CD4-positive, alpha-beta memory T cell (primary cell): Measurements from ENCODE around the gene CXCL1. TPM values are rescaled to one million over a fixed set of nuclear protein-coding genes. Genes with fewer than 3 reads are reported as not detected.

Source experiments
- CTCF ChIA-PET: fragments of 350-600 bp; sonication (Branson Sonifier 250); formaldehyde crosslinking; loops from one replicate; lab custom pipeline; 2021; ENCODE audit warnings: inconsistent platforms; ENCODE audit not compliant: partially characterized antibody; lab: Charles Lee
- POLR2A ChIA-PET: fragments of 350-600 bp; sonication (Branson Sonifier 250); formaldehyde crosslinking; loops from one replicate; lab custom pipeline; 2021; ENCODE audit not compliant: partially characterized antibody; lab: Charles Lee
- DNase-seq, 5 donors: peaks; one replicate each; pipeline versions ENCODE4 v3.0.0 to v3.0.0-alpha.2; 2020 to 2022; ENCODE audit warnings: mixed read lengths in 1 of 5
- H3K27ac ChIP-seq: one replicate; pipeline ENCODE4 v1.7.0; 2013; ENCODE audit warnings: low read depth, low read length
- H3K27me3 ChIP-seq: 2 replicates; pipeline ENCODE4 v1.7.0; 2013; ENCODE audit warnings: mild to moderate bottlenecking, low read length, moderate library complexity; ENCODE audit not compliant: insufficient read depth
- H3K36me3 ChIP-seq: 2 replicates; pipeline ENCODE4 v1.7.0; 2013; ENCODE audit warnings: mild to moderate bottlenecking, low read length, moderate library complexity; ENCODE audit not compliant: insufficient read depth
- H3K4me1 ChIP-seq: 2 replicates; pipeline ENCODE4 v1.7.0; 2013; ENCODE audit warnings: mild to moderate bottlenecking, low read length, moderate library complexity; ENCODE audit not compliant: insufficient read depth
- H3K4me3 ChIP-seq, 2 donors: one replicate each; pipeline ENCODE4 v1.7.0; 2013; ENCODE audit warnings: low read length in 2 of 2, mild to moderate bottlenecking in 1 of 2
- H3K9me3 ChIP-seq, 2 donors: one replicate each; pipeline ENCODE4 v1.7.0; 2013; ENCODE audit warnings: low read length in 2 of 2, control low read depth in 1 of 2; ENCODE audit not compliant: control insufficient read depth in 1 of 2
- H3K27ac Mint-ChIP-seq, 7 donors: one replicate each; pipeline ENCODE4 v1.8.0; 2020 to 2021; ENCODE audit warnings: mixed read lengths in 7 of 7, mild to moderate bottlenecking in 6 of 7, inconsistent platforms in 3 of 7, moderate library complexity in 3 of 7
- H3K27me3 Mint-ChIP-seq, 2 donors: one replicate each; pipeline ENCODE4 v1.8.0; 2020 to 2021; ENCODE audit warnings: mixed read lengths in 2 of 2
- H3K36me3 Mint-ChIP-seq, 2 donors: one replicate each; pipeline ENCODE4 v1.8.0; 2020 to 2021; ENCODE audit warnings: mixed read lengths in 2 of 2, inconsistent platforms in 1 of 2, mild to moderate bottlenecking in 1 of 2
- H3K4me1 Mint-ChIP-seq, 4 donors: one replicate each; pipeline ENCODE4 v1.8.0; 2020 to 2021; ENCODE audit warnings: mixed read lengths in 4 of 4, mild to moderate bottlenecking in 1 of 4
- H3K4me3 Mint-ChIP-seq, 8 donors: one replicate each; pipeline ENCODE4 v1.8.0; 2020 to 2021; ENCODE audit warnings: mixed read lengths in 8 of 8, mild to moderate bottlenecking in 7 of 8, moderate library complexity in 6 of 8, inconsistent platforms in 3 of 8
- H3K9me3 Mint-ChIP-seq, 8 donors: one replicate each; pipeline ENCODE4 v1.8.0; 2020 to 2021; ENCODE audit warnings: mixed read lengths in 8 of 8, mild to moderate bottlenecking in 5 of 8, inconsistent platforms in 3 of 8, moderate library complexity in 1 of 8
- intact Hi-C: fragments of 100-400 bp; cut with micrococcal nuclease; formaldehyde crosslinking; loops from one replicate; pipeline ENCODE4 v1.15.1; 2023
- polyA plus RNA-seq, 2 donors: library from polyadenylated mRNA; unstranded; fragments of 300-500 nt; fragmentation: Illumina TruSeq; gene quantifications; one replicate each; pipeline ENCODE4 v1.2.3, GENCODE V29; 2021
- total RNA-seq, 2 experiments: library from RNA; stranded (reverse); gene quantifications; one replicate each; pipeline ENCODE4 v1.2.3, GENCODE V29; 2021

Gene CXCL1
- total and polyA plus RNA-seq, 4 experiments from 2014 or later = not detected

GRCh38 chr4:73844345-73844744 is 24.8 kb upstream of the CXCL1 start:
- ChIA-PET CTCF (interaction anchor here (1.6 kb wide), 1 partner anchor 15 kb away, joined by 3 read pairs; no protein-coding TSS in a partner anchor), POLR2A (no interaction called here)

DNA sequence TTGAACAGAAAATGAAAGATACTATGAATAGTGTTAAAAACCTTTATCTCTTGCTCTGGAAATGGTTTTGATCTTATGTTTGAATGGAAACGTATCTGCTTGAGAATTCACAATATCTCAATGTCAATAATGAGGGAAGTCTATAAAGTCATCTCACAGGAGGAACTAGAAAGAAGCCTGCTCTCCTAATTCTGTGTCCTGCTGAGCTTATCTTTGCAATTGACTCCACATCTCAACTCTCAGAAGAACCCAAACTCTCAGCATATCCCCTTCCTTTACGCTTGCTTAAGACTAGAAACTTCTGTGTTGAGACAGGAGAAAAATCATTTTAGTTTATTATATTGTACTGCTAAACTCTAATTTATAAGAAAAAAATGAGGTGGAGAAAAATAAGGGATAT is 24.4 kb upstream of the CXCL1 start:
- Histone ChIP-seq H3K9me3 (no peaks in the 10 kb centered on the region), H3K36me3 (no peaks in the 10 kb centered on the region), H3K4me3 (no peak overlapping the region), H3K27ac (no peak overlapping the region), H3K27me3 (no peaks in the 10 kb centered on the region), H3K4me1 (no peaks in the 10 kb centered on the region)
- Mint-ChIP-seq H3K9me3 (no peaks in the 10 kb centered on the region), H3K27ac (no peak overlapping the region), H3K4me3 (no peak overlapping the region), H3K4me1 (no peaks in the 10 kb centered on the region), H3K27me3 (no peaks in the 10 kb centered on the region), H3K36me3 (no peaks in the 10 kb centered on the region)
- ChIA-PET POLR2A (no interaction called here), CTCF (interaction anchor here (1.6 kb wide), 1 partner anchor 15 kb away, joined by 3 read pairs; no protein-coding TSS in a partner anchor)
- intact Hi-C loops = no loop called here
- no peak for DNase-seq

More at GRCh38 chr4:73844345-73844744, 24.8 kb upstream of the CXCL1 start:
- H3K27ac ChIP-seq = no peak overlapping the region
- no peak overlapping the region for H3K4me3 ChIP-seq
- H3K9me3 Mint-ChIP-seq = no peaks in the 10 kb centered on the region
- no peaks in the 10 kb centered on the region for H3K4me1 Mint-ChIP-seq
- no peaks in the 10 kb centered on the region for H3K27me3 ChIP-seq
- no peak overlapping the region for H3K4me3 Mint-ChIP-seq
- no peak for DNase-seq
- H3K36me3 Mint-ChIP-seq = no peaks in the 10 kb centered on the region
- no peaks in the 10 kb centered on the region for H3K36me3 ChIP-seq
- H3K27ac Mint-ChIP-seq = no peak overlapping the region
- H3K9me3 ChIP-seq = no peaks in the 10 kb centered on the region
- intact Hi-C loops = no loop called here
- H3K4me1 ChIP-seq = no peaks in the 10 kb centered on the region
- no peaks in the 10 kb centered on the region for H3K27me3 Mint-ChIP-seq

DNA sequence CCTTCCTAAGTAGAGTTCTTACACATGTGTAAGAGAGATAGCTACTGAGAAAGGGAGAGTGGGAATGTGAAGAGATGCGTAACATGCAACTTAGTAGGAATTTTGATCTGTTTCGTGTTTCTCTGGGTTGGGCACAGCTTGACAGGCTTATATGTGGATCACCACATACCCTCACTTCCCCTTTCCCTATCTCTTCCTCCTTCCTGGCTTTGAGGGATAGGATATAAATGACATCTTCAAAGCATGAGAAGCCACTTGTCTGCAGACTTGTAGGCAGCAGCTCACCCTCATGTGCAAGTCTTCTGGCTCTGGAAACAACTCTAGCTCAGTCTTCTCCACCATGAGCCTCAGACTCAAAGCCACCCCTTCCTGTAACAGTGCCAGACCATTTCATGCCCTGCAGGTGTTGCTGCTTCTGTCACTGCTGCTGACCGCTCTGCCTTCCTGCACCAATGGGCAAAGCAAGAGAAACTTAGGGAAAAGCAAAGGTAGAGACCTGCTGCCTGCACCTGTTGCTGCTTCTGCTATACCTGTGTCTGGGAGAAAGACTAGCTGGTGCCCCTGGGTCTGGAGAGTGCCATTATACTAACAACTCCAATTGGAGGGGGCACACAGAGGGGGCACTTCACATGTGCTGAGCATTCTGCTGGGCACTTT is 21.5 kb upstream of the CXCL1 start:
- Mint-ChIP-seq H3K4me1 (no peaks in the 10 kb centered on the region), H3K4me3 (no peak overlapping the region), H3K27ac (no peak overlapping the region), H3K27me3 (no peaks in the 10 kb centered on the region), H3K9me3 (no peaks in the 10 kb centered on the region), H3K36me3 (no peaks in the 10 kb centered on the region)
- ChIA-PET POLR2A (no interaction called here), CTCF (interaction anchor here (1.1 kb wide), 1 partner anchor 26 kb away, joined by 3 read pairs; no protein-coding TSS in a partner anchor)
- Histone ChIP-seq H3K4me1 (no peaks in the 10 kb centered on the region), H3K27me3 (no peaks in the 10 kb centered on the region), H3K4me3 (no peak overlapping the region), H3K36me3 (no peaks in the 10 kb centered on the region), H3K9me3 (no peaks in the 10 kb centered on the region), H3K27ac (no peak overlapping the region)
- intact Hi-C loops = no loop called here
- no peak for DNase-seq

- H3K4me1 ChIP-seq = no peaks in the 10 kb centered on the region
- Mint-ChIP-seq H3K27ac (no peak overlapping the region), H3K36me3 (no peaks in the 10 kb centered on the region), H3K4me1 (no peaks in the 10 kb centered on the region), H3K4me3 (no peak overlapping the region), H3K9me3 (no peaks in the 10 kb centered on the region), H3K27me3 (no peaks in the 10 kb centered on the region)
- ChIA-PET CTCF (interaction anchor here (1.1 kb wide), 1 partner anchor 26 kb away, joined by 3 read pairs; no protein-coding TSS in a partner anchor), POLR2A (no interaction called here)
- H3K27me3 ChIP-seq = no peaks in the 10 kb centered on the region
- H3K4me3 ChIP-seq = no peak overlapping the region
- no peak for DNase-seq
- H3K27ac ChIP-seq = no peak overlapping the region
- intact Hi-C loops = no loop called here
- no peaks in the 10 kb centered on the region for H3K36me3 ChIP-seq
- no peaks in the 10 kb centered on the region for H3K9me3 ChIP-seq
Observed at GRCh38 chr4:73848183-73848777, 20.9 kb upstream of the CXCL1 start.

GRCh38 chr4:73850261-73850970 is 18.8 kb upstream of the CXCL1 start:
- Mint-ChIP-seq H3K27me3 (peaks cover 0 to 3% of the 10 kb centered on the region in 2 donors), H3K36me3 (no peaks in the 10 kb centered on the region), H3K4me1 (no peaks in the 10 kb centered on the region), H3K27ac (no peak overlapping the region), H3K9me3 (peaks cover 0 to 3% (median 0%) of the 10 kb centered on the region in 8 donors), H3K4me3 (no peak overlapping the region)
- POLR2A ChIA-PET = no interaction called here
- DNase-seq = no peak
- no peaks in the 10 kb centered on the region for H3K27me3 ChIP-seq
- no peaks in the 10 kb centered on the region for H3K9me3 ChIP-seq
- no peaks in the 10 kb centered on the region for H3K4me1 ChIP-seq
- intact Hi-C loops = no loop called here
- no peaks in the 10 kb centered on the region for H3K36me3 ChIP-seq
- H3K27ac ChIP-seq = no peak overlapping the region
- CTCF ChIA-PET = interaction anchor here (1.1 kb wide), 1 partner anchor 10 kb away, joined by 3 read pairs; no protein-coding TSS in a partner anchor
- H3K4me3 ChIP-seq = no peak overlapping the region

- Histone ChIP-seq H3K27ac (no peak overlapping the region), H3K9me3 (no peaks in the 10 kb centered on the region), H3K4me3 (no peak overlapping the region), H3K36me3 (no peaks in the 10 kb centered on the region), H3K4me1 (no peaks in the 10 kb centered on the region), H3K27me3 (no peaks in the 10 kb centered on the region)
- ChIA-PET CTCF (interaction anchor here (1.1 kb wide), 1 partner anchor 9 kb away, joined by 3 read pairs; no protein-coding TSS in a partner anchor), POLR2A (no interaction called here)
- Mint-ChIP-seq H3K36me3 (no peaks in the 10 kb centered on the region), H3K4me1 (no peaks in the 10 kb centered on the region), H3K4me3 (no peak overlapping the region), H3K27me3 (peaks cover 0 to 3% of the 10 kb centered on the region in 2 donors), H3K27ac (no peak overlapping the region), H3K9me3 (peaks cover 0 to 3% (median 0%) of the 10 kb centered on the region in 8 donors)
- intact Hi-C loops = no loop called here
- DNase-seq = no peak
Observed at GRCh38 chr4:73851293-73851692, 17.9 kb upstream of the CXCL1 start.

DNA sequence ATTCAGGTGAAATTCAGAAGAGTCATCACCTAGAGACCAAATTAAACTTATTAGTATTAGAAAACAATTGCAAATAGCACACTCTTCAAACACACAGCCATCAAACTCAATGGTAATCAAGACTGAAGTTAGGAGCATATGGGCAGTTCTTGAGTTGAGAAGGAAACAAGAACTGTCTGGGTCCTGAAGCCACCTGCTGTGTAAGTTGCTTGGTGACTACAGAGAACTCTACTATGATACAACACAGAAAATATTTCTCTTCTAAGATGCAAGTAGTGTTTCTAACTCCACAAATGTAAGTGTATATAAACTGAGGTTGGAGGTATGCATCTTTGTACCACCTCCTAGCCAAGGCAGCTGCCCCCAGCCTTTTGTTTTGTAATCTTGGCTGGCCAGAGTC is 16.4 kb upstream of the CXCL1 start:
- Mint-ChIP-seq H3K36me3 (no peaks in the 10 kb centered on the region), H3K27ac (no peak overlapping the region), H3K4me3 (no peak overlapping the region), H3K9me3 (peaks cover 0 to 3% (median 0%) of the 10 kb centered on the region in 8 donors), H3K4me1 (no peaks in the 10 kb centered on the region), H3K27me3 (peaks cover 0 to 3% of the 10 kb centered on the region in 2 donors)
- H3K27me3 ChIP-seq = no peaks in the 10 kb centered on the region
- POLR2A ChIA-PET = no interaction called here
- H3K4me3 ChIP-seq = no peak overlapping the region
- intact Hi-C loops = no loop called here
- no peaks in the 10 kb centered on the region for H3K9me3 ChIP-seq
- CTCF ChIA-PET = no interaction called here
- H3K27ac ChIP-seq = no peak overlapping the region
- H3K4me1 ChIP-seq = no peaks in the 10 kb centered on the region
- no peak for DNase-seq
- H3K36me3 ChIP-seq = no peaks in the 10 kb centered on the region
